Keratinocyte (primary cell): Measurements from ENCODE around the gene GNS. TPM values are rescaled to one million over a fixed set of nuclear protein-coding genes. Genes with fewer than 3 reads are reported as not detected.

Source experiments
- DNase-seq: peaks from one replicate; pipeline ENCODE4 v3.0.0-alpha.2; 2011; ENCODE audit warnings: low read depth, missing footprints, low spot score
- FAIRE-seq: peaks from 2 replicates; lab custom pipeline; 2011; peaks lifted over from hg19 to GRCh38; lab: Jason Lieb, UNC
- H2AFZ ChIP-seq: 2 replicates; pipeline ENCODE4 v1.6.0; 2012; ENCODE audit warnings: low read length, control low read depth, inconsistent platforms; ENCODE audit not compliant: control insufficient read depth
- H3K27ac ChIP-seq: 2 replicates; pipeline ENCODE4 v1.5.1; 2011; ENCODE audit warnings: low read length; ENCODE audit not compliant: control insufficient read depth, insufficient read depth
- H3K27me3 ChIP-seq: 3 replicates; pipeline ENCODE4 v1.6.0; 2011; ENCODE audit warnings: low read length; ENCODE audit not compliant: control insufficient read depth, insufficient read depth; ENCODE audit errors: extremely low read depth
- H3K36me3 ChIP-seq, 2 experiments: 2 replicates in 1 of 2; 3 replicates in 1 of 2; pipeline ENCODE4 v1.5.1; 2011; ENCODE audit warnings: low read length in 2 of 2, mild to moderate bottlenecking in 1 of 2; ENCODE audit not compliant: control insufficient read depth in 2 of 2, insufficient read depth in 2 of 2; ENCODE audit errors: extremely low read depth in 1 of 2
- H3K4me1 ChIP-seq: 3 replicates; pipeline ENCODE4 v1.5.1; 2011; ENCODE audit warnings: low read length; ENCODE audit not compliant: control insufficient read depth, insufficient read depth; ENCODE audit errors: extremely low read depth
- H3K4me2 ChIP-seq: 3 replicates; pipeline ENCODE4 v1.6.0; 2011; ENCODE audit warnings: low read depth, low read length; ENCODE audit not compliant: control insufficient read depth, insufficient read depth; ENCODE audit errors: extremely low read depth
- H3K4me3 ChIP-seq, 3 experiments: fragments of 200-600 bp in 1 of 3; sonication (generic) in 1 of 3; 2 replicates in 2 of 3; 3 replicates in 1 of 3; pipeline ENCODE4 v1.5.1; 2011 to 2016; ENCODE audit warnings: low read length in 3 of 3, mild to moderate bottlenecking in 3 of 3, control low read depth in 2 of 3, inconsistent platforms in 1 of 3, low read depth in 1 of 3, mixed read lengths in 1 of 3, mixed run types in 1 of 3, moderate library complexity in 1 of 3; ENCODE audit not compliant: control insufficient read depth in 2 of 3, insufficient read depth in 2 of 3; ENCODE audit errors: extremely low read depth in 1 of 3
- H3K79me2 ChIP-seq: 2 replicates; pipeline ENCODE4 v1.6.0; 2012; ENCODE audit warnings: low read length; ENCODE audit not compliant: control insufficient read depth, insufficient read depth
- H3K9ac ChIP-seq: 3 replicates; pipeline ENCODE4 v1.6.0; 2011; ENCODE audit warnings: low read length; ENCODE audit not compliant: control insufficient read depth, insufficient read depth; ENCODE audit errors: extremely low read depth
- H3K9me1 ChIP-seq: 3 replicates; pipeline ENCODE4 v1.6.0; 2011; ENCODE audit warnings: low read length; ENCODE audit not compliant: control insufficient read depth, insufficient read depth; ENCODE audit errors: extremely low read depth
- H3K9me3 ChIP-seq: 2 replicates; pipeline ENCODE4 v1.5.1; 2012; ENCODE audit warnings: low read depth, low read length; ENCODE audit not compliant: control insufficient read depth
- H4K20me1 ChIP-seq: 3 replicates; pipeline ENCODE4 v1.6.0; 2011; ENCODE audit warnings: low read length; ENCODE audit not compliant: control insufficient read depth, insufficient read depth; ENCODE audit errors: extremely low read depth
- CTCF ChIP-seq, 3 experiments: IDR thresholded peaks in 1 of 3; conservative IDR thresholded peaks in 1 of 3; optimal IDR thresholded peaks in 1 of 3; 2 replicates in 2 of 3; 3 replicates in 1 of 3; pipeline versions ENCODE3 to v1.5.1; 2011; ENCODE audit warnings: low read length in 3 of 3, mild to moderate bottlenecking in 3 of 3, moderate library complexity in 2 of 3, control low read depth in 1 of 3, inconsistent platforms in 1 of 3; ENCODE audit not compliant: insufficient read depth in 2 of 3; ENCODE audit errors: extremely low read depth in 1 of 3
- EZH2 ChIP-seq: IDR thresholded peaks from one replicate; pipeline ENCODE4 v1.6.1; 2012; ENCODE audit warnings: inconsistent platforms, mild to moderate bottlenecking, low read length, moderate library complexity
- dilution Hi-C: fragments of 300-500 bp; cut with MboI; formaldehyde crosslinking; loops from one replicate; pipeline ENCODE4 v1.7.0; 2020; ENCODE audit warnings: low sequenced_read_pairs; ENCODE audit not compliant: extremely low pct_ligation_motif_present
- polyA plus RNA-seq, 5 experiments: library from polyadenylated mRNA; depleted of rRNA in 3 of 5; stranded (reverse) in 3 of 5; stranded (forward) in 1 of 5; unstranded in 1 of 5; fragments of >200 nt; gene quantifications; 1 replicate in 1 of 5; 2 replicates in 3 of 5; 3 replicates in 1 of 5; pipeline versions ENCODE4 v1.2.1 to v1.2.3, GENCODE V29; 2011 to 2012; ENCODE audit warnings: missing spikeins in 2 of 5, low read depth in 1 of 5, low replicate concordance in 1 of 5

The GNS gene
- polyA plus RNA-seq, 1 donor (not counting 4 experiments of a cell fraction or from before 2014, with no cell fraction given), result 57.8 TPM

- Histone ChIP-seq H3K27me3 (peaks cover 5% of the 10 kb centered on the region), H2AFZ (no peak overlapping the region), H3K4me2 (no peak overlapping the region), H3K4me1 (no peaks in the 10 kb centered on the region), H3K79me2 (no peaks in the 10 kb centered on the region), H3K9me3 (no peaks in the 10 kb centered on the region), H3K4me3 (no peak overlapping the region), H3K9ac (no peak overlapping the region), H3K36me3 (no peaks in the 10 kb centered on the region), H3K9me1 (no peaks in the 10 kb centered on the region), H4K20me1 (no peaks in the 10 kb centered on the region), H3K27ac (no peak overlapping the region)
- TF ChIP-seq CTCF (optimal IDR thresholded peaks at IDR 0.05 in 1 of 3, IDR thresholded peaks at IDR 0.05 in 1 of 3, conservative IDR thresholded peaks at IDR 0.05 in 1 of 3; ENCODE audit: extremely low read depth in 1 of 3, insufficient read depth in 2 of 3, low read length in 3 of 3) (no peak), EZH2 (no peak)
- DNase-seq (no peak), FAIRE-seq (no peak)
- dilution Hi-C loops, result no loop called here
These were observed 32.9 kb upstream of the GNS start for GRCh38 chr12:64792128-64792527.

- dilution Hi-C loops, result no loop called here
- TF ChIP-seq CTCF (optimal IDR thresholded peaks at IDR 0.05 in 1 of 3, IDR thresholded peaks at IDR 0.05 in 1 of 3, conservative IDR thresholded peaks at IDR 0.05 in 1 of 3; ENCODE audit: extremely low read depth in 1 of 3, insufficient read depth in 2 of 3, low read length in 3 of 3), result no peak
- no peak for TF ChIP-seq EZH2
- DNase-seq (no peak), FAIRE-seq (no peak)
- H2AFZ ChIP-seq, result no peak overlapping the region
- H3K27ac ChIP-seq, result no peak overlapping the region
- no peaks in the 10 kb centered on the region for H3K9me3 ChIP-seq
- H4K20me1 ChIP-seq, result no peaks in the 10 kb centered on the region
- no peaks in the 10 kb centered on the region for H3K36me3 ChIP-seq
- H3K4me2 ChIP-seq, result no peak overlapping the region
- H3K4me1 ChIP-seq, result no peaks in the 10 kb centered on the region
- H3K9me1 ChIP-seq, result no peaks in the 10 kb centered on the region
- H3K4me3 ChIP-seq, result no peak overlapping the region
- no peak overlapping the region for H3K9ac ChIP-seq
- peaks cover 5% of the 10 kb centered on the region for H3K27me3 ChIP-seq
- no peaks in the 10 kb centered on the region for H3K79me2 ChIP-seq
These were observed 31.8 kb upstream of the GNS start for GRCh38 chr12:64791036-64791435.
